ENCODE data around the gene ERBIN.
"Not testable (repeated sequence)": the region's sequence is repeated elsewhere in the genome, so short reads cannot be mapped to it uniquely, and the experiment has no call there.

ERBIN gene

DNA sequence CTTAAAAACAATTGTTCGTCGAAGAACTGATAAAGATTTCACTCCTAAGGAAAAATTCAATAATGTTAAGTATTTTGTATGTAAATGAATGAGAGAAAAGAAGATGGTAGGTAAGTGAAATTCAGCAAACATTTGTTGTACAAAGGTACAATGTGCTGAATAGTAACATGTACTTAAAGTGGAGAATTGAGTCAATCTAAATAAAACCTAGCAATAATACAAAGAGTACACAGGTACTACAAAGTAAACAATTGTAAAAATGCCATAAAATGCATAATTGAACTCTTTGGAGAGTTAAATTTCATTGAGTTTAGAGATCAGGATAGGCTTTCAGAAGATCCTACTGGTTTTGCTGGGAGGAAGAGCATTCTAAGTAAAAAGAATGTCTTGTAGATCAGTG is 82.9 kb downstream of the ERBIN start:
- no peak for DNase-seq (ENCODE audit: low read depth)

DNA sequence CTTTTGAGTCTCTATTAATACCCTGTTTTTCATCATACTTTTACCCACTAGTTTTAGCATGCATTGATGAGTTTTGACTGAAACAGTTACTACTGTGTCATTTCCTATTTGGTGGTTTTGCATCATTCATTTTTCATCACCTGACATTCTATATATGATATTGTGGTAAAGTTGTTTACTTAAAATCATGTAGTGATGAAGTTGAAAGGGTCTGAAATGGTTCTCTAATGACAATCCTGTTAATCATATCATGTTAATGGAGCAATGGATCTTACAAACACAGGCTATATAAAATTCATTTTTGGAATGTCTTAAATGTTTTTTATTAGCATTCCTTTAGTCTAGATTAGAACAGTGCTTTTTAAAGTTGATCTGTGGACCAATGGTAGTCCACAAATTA is 84.1 kb downstream of the ERBIN start:
- no peak for DNase-seq (ENCODE audit: low read depth)

DNA sequence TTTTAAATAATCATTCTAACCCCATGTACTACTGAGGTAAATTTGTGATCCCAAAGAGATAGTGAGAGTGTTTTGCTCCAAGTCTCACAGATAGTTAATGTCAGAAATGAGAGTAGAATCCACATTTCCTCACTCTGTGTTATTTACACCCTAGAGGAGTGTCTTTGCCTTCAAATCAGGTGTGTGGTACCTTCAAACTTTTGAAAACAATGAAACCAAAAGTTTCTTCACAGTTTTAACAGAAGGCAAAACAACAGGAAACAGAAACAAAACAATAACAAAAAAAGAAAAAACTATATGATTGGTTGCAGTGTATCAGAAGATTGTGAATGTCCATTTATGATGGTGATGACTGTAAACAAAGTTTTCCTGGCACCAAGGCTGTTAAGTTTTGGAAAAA is 85.9 kb downstream of the ERBIN start:
- no peak for DNase-seq (ENCODE audit: low read depth)

DNA sequence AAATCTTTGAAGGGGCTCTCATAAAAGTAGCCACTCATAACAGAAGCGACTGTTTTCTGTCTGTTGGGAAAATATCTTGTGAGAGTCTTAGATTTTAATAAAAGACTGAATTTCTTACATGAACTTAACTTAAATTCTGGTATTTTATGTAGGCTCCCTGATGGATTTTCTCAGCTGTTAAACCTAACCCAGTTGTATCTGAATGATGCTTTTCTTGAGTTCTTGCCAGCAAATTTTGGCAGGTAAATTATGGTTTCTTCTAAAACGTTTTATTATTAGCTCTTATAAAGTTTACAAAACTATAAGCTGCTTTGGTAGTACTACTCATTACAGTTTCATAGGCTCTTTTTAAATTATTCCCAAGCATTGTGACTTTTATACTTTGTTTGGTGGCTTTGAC is 87.0 kb downstream of the ERBIN start:
- DNase-seq (ENCODE audit: low read depth) = no peak

DNA sequence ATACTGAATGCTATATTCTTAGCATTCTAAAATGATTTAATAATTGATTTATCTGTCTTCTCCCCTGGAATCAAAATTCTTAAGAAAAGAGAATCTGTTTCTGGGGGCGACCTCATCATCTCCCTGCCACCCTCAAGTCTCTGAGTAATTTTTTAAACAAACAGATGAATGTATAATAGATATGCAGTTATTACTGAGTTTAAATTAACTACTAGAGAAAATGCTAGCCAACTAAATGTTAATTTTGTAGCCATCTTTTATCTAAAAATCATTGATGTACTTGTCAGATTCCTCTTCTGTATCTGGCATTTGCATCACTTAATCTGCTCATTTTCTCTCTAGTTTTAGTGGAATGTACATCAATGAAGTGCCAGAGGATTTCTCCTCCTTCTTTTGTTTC is 87.5 kb downstream of the ERBIN start:
- DNase-seq (ENCODE audit: low read depth) = no peak

DNA sequence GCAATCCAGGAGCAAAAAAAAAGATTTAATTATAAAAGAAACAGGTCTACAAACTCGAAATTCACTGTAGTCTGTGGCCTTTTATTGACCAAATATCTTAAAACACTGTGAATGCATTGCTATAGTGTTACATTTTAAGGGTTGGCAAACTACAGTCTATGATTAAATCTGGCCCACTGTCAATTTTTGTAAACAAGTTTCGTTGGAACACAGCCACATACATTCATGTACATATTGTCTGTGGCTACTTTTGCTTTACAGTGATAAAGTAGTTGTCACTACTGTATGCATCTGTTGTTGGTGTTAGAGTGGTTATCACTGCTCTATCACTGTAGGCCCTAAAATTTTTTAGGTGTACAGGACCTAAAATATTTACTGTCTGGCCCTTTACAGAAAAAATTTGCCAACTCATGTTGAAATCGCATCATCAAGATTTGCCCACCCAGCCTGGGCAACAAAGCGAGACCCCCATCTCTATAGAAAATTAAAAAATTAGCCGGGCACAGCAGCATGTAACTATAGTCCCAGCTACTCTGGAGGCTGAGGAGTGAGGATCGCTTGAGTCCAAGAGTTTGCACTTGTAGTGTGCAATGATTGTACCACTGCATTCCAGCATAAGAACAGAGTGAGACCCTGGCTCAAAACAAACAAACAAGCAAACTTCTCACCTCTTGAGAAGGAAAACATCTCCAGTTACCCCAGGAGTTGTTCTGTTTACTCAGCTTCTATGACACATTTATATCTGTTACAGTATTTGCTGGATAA is 89.0 kb downstream of the ERBIN start:
- DNase-seq (ENCODE audit: low read depth) = no peak

DNA sequence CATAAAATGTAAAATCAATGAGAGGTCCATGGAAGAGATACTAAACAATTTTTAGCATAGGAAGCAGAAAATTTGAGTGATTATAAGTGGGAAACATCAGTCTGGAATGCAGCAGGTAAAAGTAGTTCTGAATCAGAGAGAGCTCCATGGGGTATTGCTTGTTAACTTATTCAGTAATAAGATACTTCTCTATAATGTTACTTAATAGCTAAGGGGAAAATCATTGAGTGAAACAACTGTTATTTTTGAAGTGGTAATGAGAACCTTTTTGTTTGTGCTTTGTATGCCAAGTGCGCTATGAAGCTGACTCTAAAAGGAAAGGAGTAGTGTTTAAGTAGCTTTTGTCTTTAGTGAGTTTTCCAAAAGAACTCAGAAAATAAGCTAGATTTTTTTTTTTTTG is 95.2 kb downstream of the ERBIN start:
- DNase-seq (ENCODE audit: low read depth) = no peak

DNA sequence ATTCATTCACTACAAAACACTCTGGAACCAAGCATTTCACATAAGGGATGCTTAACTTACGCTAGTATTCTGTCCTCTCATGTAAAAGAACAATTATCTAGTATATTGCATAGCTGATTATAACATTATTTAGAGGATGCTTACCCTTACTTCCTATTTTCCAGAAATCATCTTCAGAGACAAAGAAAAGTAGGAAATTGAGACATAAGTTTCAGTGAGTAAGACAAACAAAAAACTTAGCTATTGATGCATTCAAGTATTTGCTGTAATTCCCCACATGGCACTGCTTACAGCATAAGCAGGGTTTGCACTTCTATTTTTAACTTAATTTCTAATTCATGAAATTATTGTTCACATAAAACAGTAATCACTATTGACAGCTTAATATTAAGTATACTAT is 112.9 kb downstream of the ERBIN start:
- DNase-seq (ENCODE audit: low read depth) = no peak

DNA sequence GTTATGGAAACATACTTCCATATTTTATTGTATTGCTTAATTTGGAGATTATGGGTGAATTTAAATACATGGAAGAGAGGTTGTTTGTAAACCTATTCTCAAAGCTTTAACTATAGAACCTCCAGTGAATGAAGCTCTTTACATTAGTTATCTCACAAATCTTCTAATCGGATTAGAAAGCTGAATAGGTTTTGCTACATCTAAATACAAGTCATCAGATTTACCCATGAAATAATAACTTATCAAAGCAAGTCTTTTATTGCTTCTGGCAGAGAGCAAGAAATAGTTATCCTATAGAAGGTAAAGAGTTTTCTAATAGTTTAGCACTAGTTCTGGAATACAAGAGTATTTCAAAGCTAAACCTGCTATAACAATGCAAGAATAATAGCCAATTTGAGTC is 113.3 kb downstream of the ERBIN start:
- no peak for DNase-seq (ENCODE audit: low read depth)

DNA sequence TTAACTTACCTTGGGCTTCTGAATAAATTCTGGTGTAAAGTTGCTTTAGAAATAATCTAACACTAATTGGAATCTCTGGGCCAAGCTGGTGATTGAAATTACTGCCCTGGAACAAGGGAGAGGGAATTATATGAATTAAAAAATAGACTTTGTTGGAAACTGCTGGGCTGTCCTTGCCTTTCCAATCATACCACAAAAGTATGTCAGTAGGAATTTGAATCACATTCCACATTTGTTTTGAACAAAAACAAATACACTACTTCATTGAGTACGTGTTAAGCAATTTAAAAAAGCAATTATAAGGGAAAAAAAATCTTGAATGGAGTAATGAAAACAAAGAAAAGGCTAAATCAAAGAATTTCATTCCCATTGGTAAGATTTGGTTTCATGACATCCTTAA is 115.3 kb downstream of the ERBIN start:
- no peak for DNase-seq (ENCODE audit: low read depth)

DNA sequence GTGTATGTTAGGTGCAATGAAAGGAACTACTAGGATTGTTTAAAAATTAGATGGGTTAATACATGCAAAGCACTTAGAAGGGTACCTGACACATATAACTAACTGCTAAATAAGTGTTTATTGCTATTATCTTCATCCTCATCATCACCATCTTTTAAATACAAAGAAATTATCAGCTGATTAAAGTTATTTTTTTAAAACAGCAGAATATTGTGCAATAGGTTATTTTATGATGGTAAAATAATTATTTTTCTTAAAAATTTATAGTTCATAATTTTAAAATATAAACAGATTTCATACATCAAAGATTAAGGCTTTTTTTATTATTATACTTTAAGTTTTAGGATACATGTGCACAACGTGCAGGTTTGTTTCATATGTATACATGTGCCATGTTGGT is 130.9 kb downstream of the ERBIN start:
- no peak for DNase-seq (ENCODE audit: low read depth)

DNA sequence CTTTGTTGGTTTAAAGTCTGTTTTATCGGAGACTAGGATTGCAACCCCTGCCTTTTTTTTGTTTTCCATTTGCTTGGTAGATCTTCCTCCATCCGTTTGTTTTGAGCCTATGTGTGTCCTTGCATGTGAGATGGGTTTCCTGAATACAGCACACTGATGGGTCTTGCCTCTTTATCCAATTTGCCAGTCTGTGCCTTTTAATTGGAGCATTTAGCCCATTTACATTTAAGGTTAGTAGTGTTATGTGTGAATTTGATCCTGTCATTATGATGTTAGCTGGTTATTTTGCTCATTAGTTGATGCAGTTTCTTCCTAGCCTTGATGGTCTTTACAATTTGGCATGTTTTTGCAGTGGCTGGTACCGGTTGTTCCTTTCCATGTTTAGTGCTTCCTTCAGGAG is 134.9 kb downstream of the ERBIN start:
- DNase-seq (ENCODE audit: low read depth) = not testable (repeated sequence)

DNA sequence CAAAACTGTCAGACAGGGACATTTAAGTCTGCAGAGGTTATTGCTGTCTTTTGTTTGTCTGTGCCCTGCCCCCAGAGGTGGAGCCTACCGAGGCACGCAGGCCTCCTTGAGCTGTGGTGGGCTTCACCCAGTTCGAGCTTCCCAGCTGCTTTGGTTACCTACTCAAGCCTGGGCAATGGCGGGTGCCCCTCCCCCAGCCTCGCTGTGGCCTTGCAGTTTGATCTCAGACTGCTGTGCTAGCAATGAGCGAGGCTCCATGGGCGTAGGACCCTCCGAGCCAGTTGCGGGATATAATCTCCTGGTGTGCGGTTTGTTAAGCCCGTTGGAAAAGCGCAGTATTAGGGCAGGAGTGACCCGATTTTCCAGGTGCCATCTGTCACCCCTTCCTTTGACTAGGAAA is 136.7 kb downstream of the ERBIN start:
- DNase-seq (ENCODE audit: low read depth) = not testable (repeated sequence)

DNA sequence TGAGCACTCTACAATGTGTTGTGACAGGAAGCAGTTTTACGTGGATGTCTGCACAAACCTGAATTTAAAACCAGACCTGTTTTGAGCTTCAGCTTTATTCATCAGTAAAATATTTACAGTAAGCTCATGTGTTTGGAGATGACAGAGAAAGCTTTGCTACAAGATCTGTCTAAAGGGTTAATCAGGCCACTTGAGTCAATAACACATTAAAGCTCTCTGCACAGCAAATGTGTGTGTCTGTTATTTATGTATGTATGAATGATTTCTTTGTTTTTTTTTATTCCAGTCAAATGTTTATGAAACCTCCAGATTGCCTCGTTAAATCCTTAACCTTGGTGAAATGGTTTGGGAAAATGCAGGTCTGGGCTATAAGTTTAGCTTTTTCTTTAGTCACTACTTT is 140.5 kb downstream of the ERBIN start:
- no peak for DNase-seq (ENCODE audit: low read depth)

DNA sequence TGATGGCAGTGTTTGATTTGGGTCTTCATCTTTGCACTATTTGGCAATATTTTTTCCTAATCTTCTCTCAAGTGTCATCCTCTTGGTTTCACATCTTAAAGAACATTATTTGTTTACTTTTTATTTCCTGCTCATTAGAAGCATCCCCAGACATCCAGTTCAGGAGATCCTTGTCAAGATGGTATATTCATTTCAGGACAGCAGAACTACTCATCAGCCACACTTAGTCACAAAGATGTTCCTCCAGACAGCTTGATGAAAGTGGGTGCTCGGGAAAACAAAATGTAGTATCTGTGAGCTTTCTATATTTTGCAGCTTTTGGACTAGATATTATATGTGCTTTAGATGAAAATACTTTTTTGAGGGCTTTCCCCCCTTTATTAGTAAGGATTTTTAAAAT is 145.7 kb downstream of the ERBIN start:
- DNase-seq (ENCODE audit: low read depth) = no peak

DNA sequence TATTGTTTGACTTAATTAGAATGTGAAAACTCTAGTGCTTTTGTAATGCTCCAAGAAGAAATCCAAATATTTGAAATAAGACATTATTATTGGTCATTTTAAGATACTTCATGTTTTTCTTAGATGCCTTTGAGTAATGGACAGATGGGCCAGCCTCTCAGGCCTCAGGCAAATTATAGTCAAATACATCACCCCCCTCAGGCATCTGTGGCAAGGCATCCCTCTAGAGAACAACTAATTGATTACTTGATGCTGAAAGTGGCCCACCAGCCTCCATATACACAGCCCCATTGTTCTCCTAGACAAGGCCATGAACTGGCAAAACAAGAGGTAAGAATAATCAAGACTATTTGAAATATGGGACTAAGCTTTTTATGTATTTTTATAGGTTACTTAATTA is 148.5 kb downstream of the ERBIN start:
- no peak for DNase-seq (ENCODE audit: low read depth)

DNA sequence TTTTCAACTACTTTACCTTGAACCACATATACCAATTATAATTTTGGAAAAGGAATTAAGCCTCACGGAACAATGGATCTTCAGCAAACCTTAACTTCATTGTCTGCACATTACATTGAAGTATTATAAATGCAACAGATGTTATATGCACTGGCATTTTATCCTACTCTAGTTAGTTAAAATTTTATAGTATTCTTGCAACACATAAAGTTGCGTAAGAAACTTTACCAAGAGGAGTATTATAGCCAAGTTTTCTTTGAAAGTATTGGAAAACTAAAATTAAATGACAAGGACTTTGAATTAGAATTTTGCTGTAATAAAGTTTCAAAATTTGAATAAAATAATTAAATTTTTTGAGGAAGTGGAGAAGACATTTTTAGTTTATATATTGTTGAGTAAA is 154.3 kb downstream of the ERBIN start:
- no peak for DNase-seq (ENCODE audit: low read depth)

DNA sequence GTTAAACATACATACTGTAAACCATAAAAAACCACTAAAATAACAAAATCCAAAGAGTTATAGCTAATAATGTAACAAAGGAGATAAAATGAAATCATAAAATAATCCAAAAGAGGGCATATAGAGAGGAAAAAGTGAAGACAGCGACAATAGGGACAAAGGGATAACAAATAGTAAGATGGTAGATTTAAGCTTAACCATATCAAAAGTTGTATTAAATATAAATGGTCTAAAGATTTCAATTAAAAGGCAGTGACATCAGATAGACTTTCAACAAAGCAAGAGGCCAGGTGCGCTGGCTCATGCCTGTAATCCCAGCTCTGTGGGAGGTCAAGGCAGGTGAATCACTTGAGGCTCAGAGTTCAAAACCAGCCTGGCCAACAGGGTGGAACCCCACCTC is 163.0 kb downstream of the ERBIN start:
- no peak for DNase-seq (ENCODE audit: low read depth)

DNA sequence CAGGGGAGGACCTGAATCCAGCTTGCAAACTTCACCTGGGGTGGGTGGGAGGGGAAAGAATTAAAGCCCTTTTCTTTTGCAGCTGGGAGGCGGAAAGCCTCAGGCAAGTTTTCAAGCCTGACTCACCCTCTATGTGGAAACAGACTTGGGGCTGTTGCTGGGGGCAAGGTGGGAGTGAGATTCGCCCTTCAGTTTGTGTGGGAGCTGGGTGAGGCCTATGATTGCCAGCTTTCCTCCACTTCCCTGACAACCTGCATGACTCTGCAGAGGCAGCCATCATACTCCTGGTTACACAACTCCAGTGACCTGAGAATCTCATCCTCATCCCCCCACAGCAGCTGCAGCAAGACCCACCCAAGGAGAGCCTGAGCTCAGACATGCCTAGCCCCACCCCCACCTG is 174.5 kb downstream of the ERBIN start:
- no peak for DNase-seq (ENCODE audit: low read depth)

DNA sequence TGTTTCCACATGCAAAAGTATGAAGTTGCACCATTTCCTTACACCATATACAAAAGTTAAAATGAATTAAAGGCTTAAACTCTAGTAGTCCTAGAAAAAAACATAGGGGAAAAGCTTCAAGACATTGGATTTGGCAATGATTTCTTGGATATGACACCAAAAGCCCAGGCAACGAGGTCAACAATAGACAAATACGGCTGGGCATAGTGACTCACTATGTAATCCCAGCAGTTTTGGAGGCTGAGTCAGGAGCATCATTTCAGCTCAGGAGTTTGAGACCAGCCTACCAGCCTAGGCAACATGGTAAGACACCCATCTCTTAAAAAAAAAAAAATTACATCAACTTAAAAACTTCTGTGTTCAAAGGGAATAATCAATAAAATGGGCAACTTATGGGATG is 186.8 kb downstream of the ERBIN start:
- DNase-seq (ENCODE audit: low read depth) = no peak

DNA sequence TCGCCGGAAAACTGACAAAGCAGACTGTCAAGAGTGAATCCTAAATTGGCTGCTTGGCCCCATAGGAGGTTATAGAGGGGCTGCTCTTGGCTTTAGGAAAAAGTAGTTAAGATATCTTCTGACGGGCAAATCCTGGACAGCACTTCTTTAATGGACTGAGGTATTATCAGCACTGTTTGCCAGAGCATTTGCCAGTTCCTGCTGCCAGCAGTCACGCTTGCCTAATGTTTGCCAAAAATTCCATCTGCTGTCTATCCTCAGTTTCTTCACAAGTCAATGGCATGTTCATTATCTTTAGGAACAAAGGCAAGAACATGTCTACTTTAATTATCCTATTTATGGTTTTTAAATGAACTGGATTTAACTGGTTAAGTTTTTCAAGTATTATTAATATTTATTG is 191.9 kb downstream of the ERBIN start:
- DNase-seq (ENCODE audit: low read depth) = no peak

DNA sequence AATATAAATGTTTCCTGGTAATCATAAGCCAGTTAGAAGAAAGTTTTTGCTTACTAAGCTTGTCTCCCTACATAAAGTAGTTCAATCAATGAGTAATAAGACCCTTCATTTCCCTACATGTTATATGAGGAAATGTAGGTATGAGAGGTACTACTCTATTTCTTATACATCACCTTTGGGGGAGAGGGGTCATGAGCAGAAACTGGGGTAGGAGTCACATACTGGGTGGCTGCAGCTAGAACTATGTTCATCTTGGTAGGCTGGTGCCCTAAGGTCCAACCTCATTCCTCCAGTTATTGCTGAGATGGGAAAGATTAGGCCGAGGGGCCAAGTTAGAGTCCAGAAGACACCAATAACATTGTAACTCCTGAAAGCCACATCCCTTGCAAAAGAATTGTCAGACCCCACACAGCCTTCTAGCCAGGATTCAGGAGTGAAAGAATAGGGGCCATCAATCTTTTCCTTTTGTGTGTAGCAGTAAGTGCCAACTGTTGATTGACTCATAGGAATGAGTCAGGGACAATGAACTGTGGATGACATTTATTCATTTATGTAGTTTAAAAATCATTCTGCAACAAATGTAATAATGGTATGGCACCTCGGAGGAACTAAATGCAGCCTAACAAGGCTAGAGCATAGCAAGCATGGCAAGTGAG is 196.1 kb downstream of the ERBIN start:
- DNase-seq (ENCODE audit: low read depth) = no peak

DNA sequence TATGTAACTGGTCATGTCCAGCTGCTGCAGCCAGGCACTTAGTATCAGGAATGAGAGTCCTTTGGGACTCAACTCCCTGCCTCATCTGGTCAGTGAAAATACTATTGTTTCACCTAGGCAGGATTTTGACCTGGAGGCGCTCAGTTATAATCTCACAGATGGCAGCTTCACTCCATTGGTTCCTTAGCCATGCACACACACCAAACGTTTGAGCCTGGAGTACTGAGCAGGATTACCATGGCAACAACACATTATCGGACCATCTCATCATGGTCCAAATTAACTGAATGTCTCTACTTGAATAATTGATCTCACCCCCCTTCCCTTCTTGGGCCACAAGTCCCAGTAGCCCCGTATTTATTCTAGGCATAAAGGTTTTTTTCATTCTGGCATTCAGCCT is 202.8 kb downstream of the ERBIN start:
- DNase-seq (ENCODE audit: low read depth) = no peak

DNA sequence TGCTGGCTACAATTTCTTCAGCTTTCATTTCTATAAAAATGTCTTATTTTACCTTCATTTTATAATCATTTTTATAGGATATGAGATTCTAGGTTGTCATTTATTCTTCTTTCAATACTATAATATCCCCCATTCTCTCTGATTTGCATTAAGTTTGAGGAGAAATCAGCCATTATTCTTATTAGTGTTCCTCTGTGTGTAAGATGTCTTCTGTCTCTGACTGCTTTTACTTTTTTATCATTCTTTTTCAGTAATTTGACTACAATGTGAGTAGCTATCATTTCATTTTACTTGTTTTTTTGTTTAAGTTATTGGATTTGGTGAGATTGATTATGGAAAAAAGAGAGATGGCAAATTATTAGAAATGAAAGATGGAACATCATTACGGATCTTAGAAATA is 204.1 kb downstream of the ERBIN start:
- no peak for DNase-seq (ENCODE audit: low read depth)

Measured in activated T-helper 1 cell treated with Interleukin-2 at 50 U/mL for 16 hours (primary cell).